H1 (cell line): ENCODE measurements around the gene PLSCR1. TPM values are rescaled to one million over a fixed set of nuclear protein-coding genes. Genes with fewer than 3 reads are reported as not detected.

ENCODE experiments used
- CTCF ChIA-PET: fragments of 300-600 bp; sonication (Branson Sonifier 250); formaldehyde crosslinking; loops from one replicate; lab custom pipeline; 2021; ENCODE audit not compliant: partially characterized antibody; lab: Charles Lee
- POLR2A ChIA-PET: fragments of 300-600 bp; sonication (Branson Sonifier 250); formaldehyde crosslinking; loops from one replicate; lab custom pipeline; 2021; ENCODE audit warnings: inconsistent platforms; ENCODE audit not compliant: partially characterized antibody; lab: Charles Lee
- DNase-seq, 2 experiments: peaks; one replicate each; pipeline versions ENCODE4 v3.0.0 to v3.0.0-alpha.2; 2010 to 2022; ENCODE audit warnings: low spot score in 2 of 2, low read depth in 1 of 2, mixed read lengths in 1 of 2
- FAIRE-seq: peaks from 2 replicates; lab custom pipeline; 2011; peaks lifted over from hg19 to GRCh38; lab: Jason Lieb, UNC
- H2AFZ ChIP-seq: 2 replicates; pipeline ENCODE4 v1.8.1; 2012; ENCODE audit warnings: low read length, inconsistent platforms
- H2AK5ac ChIP-seq: 2 replicates; pipeline ENCODE4 v1.6.1; 2013; ENCODE audit warnings: low read depth, low read length
- H2BK120ac ChIP-seq: replicated peaks from 2 replicates; pipeline ENCODE3; 2013; ENCODE audit warnings: low read depth, low read length, inconsistent platforms
- H2BK12ac ChIP-seq: 2 replicates; pipeline ENCODE4 v1.6.1; 2013; ENCODE audit warnings: low read depth, low read length
- H2BK15ac ChIP-seq: 2 replicates; pipeline ENCODE4 v1.6.1; 2013; ENCODE audit warnings: low read length
- H2BK20ac ChIP-seq: 2 replicates; pipeline ENCODE4 v1.6.1; 2013; ENCODE audit warnings: low read length
- H2BK5ac ChIP-seq: 2 replicates; pipeline ENCODE4 v1.6.1; 2013; ENCODE audit warnings: low read depth, low read length
- H3K14ac ChIP-seq: 2 replicates; pipeline ENCODE4 v1.6.1; 2013; ENCODE audit warnings: inconsistent platforms; ENCODE audit not compliant: insufficient read length
- H3K18ac ChIP-seq: 2 replicates; pipeline ENCODE4 v1.6.1; 2013; ENCODE audit warnings: low read length; ENCODE audit errors: extremely low read depth
- H3K23ac ChIP-seq: 2 replicates; pipeline ENCODE4 v1.6.1; 2013; ENCODE audit warnings: inconsistent platforms; ENCODE audit not compliant: insufficient read length
- H3K23me2 ChIP-seq: 2 replicates; pipeline ENCODE4 v1.6.1; 2013; ENCODE audit warnings: low read depth, low read length
- H3K27ac ChIP-seq: 2 replicates; pipeline ENCODE4 v1.6.1; 2011; ENCODE audit warnings: low read depth, low read length, inconsistent platforms
- H3K27me3 ChIP-seq, 4 experiments: replicated peaks in 1 of 4; 1 replicate in 1 of 4; 2 replicates in 3 of 4; pipeline versions ENCODE4 v1.6.1 to v1.8.1; 2011 to 2013; ENCODE audit warnings: low read length in 3 of 4, mild to moderate bottlenecking in 3 of 4, inconsistent platforms in 2 of 4, mixed read lengths in 2 of 4, moderate library complexity in 1 of 4; ENCODE audit not compliant: control insufficient read depth in 3 of 4, insufficient read depth in 3 of 4; ENCODE audit errors: extremely low read depth in 1 of 4
- H3K36me3 ChIP-seq, 4 experiments: 2 replicates each; pipeline versions ENCODE4 v1.6.1 to v1.8.1; 2011 to 2013; ENCODE audit warnings: mild to moderate bottlenecking in 4 of 4, low read length in 3 of 4, moderate library complexity in 2 of 4, control low read depth in 1 of 4, inconsistent platforms in 1 of 4; ENCODE audit not compliant: insufficient read depth in 4 of 4, control insufficient read depth in 2 of 4
- H3K4ac ChIP-seq: replicated peaks from 2 replicates; pipeline ENCODE3; 2013; ENCODE audit warnings: low read length, low read depth, mixed read lengths, inconsistent platforms; ENCODE audit not compliant: insufficient read length
- H3K4me1 ChIP-seq, 4 experiments: replicated peaks in 1 of 4; 1 replicate in 1 of 4; 2 replicates in 3 of 4; pipeline versions ENCODE4 v1.6.1 to v1.8.1; 2011 to 2013; ENCODE audit warnings: low read length in 3 of 4, inconsistent platforms in 2 of 4, mixed read lengths in 1 of 4; ENCODE audit not compliant: insufficient read depth in 4 of 4, control insufficient read depth in 3 of 4
- H3K4me2 ChIP-seq, 2 experiments: 2 replicates each; pipeline versions ENCODE4 v1.6.1 to v1.8.1; 2011 to 2013; ENCODE audit warnings: low read depth in 2 of 2, low read length in 2 of 2, control low read depth in 1 of 2, inconsistent platforms in 1 of 2, mild to moderate bottlenecking in 1 of 2; ENCODE audit not compliant: insufficient read depth in 1 of 2
- H3K4me3 ChIP-seq, 4 experiments: fragments of 200-600, 300-600 bp in 1 of 4; sonication (generic), shearing (Covaris generic), sonication (Bioruptor Twin) in 1 of 4; 2 replicates each; pipeline versions ENCODE4 v1.5.1 to v1.8.1; 2011 to 2016; ENCODE audit warnings: low read length in 4 of 4, low read depth in 3 of 4, control low read depth in 2 of 4, inconsistent platforms in 2 of 4, mild to moderate bottlenecking in 2 of 4, mixed read lengths in 1 of 4, moderate library complexity in 1 of 4; ENCODE audit not compliant: insufficient read depth in 2 of 4; ENCODE audit errors: extremely low read depth in 1 of 4
- H3K56ac ChIP-seq: replicated peaks from 2 replicates; pipeline ENCODE3; 2013; ENCODE audit warnings: low read depth, mild to moderate bottlenecking, mixed read lengths, low read length, inconsistent platforms; ENCODE audit not compliant: insufficient read length
- H3K79me1 ChIP-seq: 2 replicates; pipeline ENCODE4 v1.6.1; 2013; ENCODE audit warnings: low read depth, low read length, control low read depth
- H3K79me2 ChIP-seq, 2 experiments: 2 replicates each; pipeline versions ENCODE4 v1.6.1 to v1.8.1; 2012 to 2013; ENCODE audit warnings: low read length in 2 of 2, mild to moderate bottlenecking in 2 of 2, inconsistent platforms in 1 of 2; ENCODE audit not compliant: insufficient read depth in 2 of 2, control insufficient read depth in 1 of 2
- H3K9ac ChIP-seq, 4 experiments: replicated peaks in 1 of 4; 1 replicate in 1 of 4; 2 replicates in 3 of 4; pipeline versions ENCODE4 v1.6.1 to v1.8.1; 2011 to 2013; ENCODE audit warnings: low read depth in 3 of 4, low read length in 3 of 4, control low read depth in 2 of 4, mild to moderate bottlenecking in 2 of 4, moderate library complexity in 2 of 4, inconsistent platforms in 1 of 4; ENCODE audit errors: extremely low read depth in 1 of 4
- H3K9me3 ChIP-seq, 2 experiments: 2 replicates each; pipeline versions ENCODE4 v1.6.1 to v1.8.1; 2012 to 2013; ENCODE audit warnings: mild to moderate bottlenecking in 2 of 2, moderate library complexity in 2 of 2, control low read depth in 1 of 2, inconsistent platforms in 1 of 2, low read depth in 1 of 2, low read length in 1 of 2, mixed read lengths in 1 of 2; ENCODE audit not compliant: insufficient read depth in 2 of 2
- H4K20me1 ChIP-seq, 2 experiments: replicated peaks in 1 of 2; 2 replicates each; pipeline versions ENCODE3 to v1.8.1; 2011 to 2013; ENCODE audit warnings: inconsistent platforms in 2 of 2, low read length in 2 of 2, mild to moderate bottlenecking in 1 of 2; ENCODE audit not compliant: insufficient read depth in 2 of 2, control insufficient read depth in 1 of 2
- H4K5ac ChIP-seq: 2 replicates; pipeline ENCODE4 v1.6.1; 2013; ENCODE audit warnings: low read length, low read depth, mixed read lengths, inconsistent platforms; ENCODE audit not compliant: insufficient read length
- H4K8ac ChIP-seq: 2 replicates; pipeline ENCODE4 v1.8.0; 2013; ENCODE audit warnings: mild to moderate bottlenecking, moderate library complexity, low read length, inconsistent platforms; ENCODE audit not compliant: insufficient read depth; ENCODE audit errors: extremely low read depth
- H4K91ac ChIP-seq: replicated peaks from 2 replicates; pipeline ENCODE3; 2013; ENCODE audit warnings: low read length, mixed read lengths, inconsistent platforms; ENCODE audit not compliant: insufficient read length
- ASH2L ChIP-seq: fragments of 200-600, 300-600 bp; sonication (generic); IDR thresholded peaks from one replicate; pipeline ENCODE4 v1.7.1; 2017; ENCODE audit warnings: low read length
- CBX5 ChIP-seq: fragments of 300-800, 300-1000 bp; sonication (generic); IDR thresholded peaks from 2 replicates; pipeline ENCODE4 v1.7.1; 2016; ENCODE audit warnings: antibody characterized with exemption, low read length, low read depth
- CHD1 ChIP-seq: IDR thresholded peaks from 2 replicates; pipeline ENCODE4 v1.6.1; 2012; ENCODE audit warnings: low read depth, low read length, improper control_type of control experiment
- CTBP2 ChIP-seq: IDR thresholded peaks from 2 replicates; pipeline ENCODE4 v1.7.0; 2011; ENCODE audit warnings: borderline replicate concordance, mild to moderate bottlenecking, moderate library complexity, mixed read lengths, low read length; ENCODE audit not compliant: insufficient read depth, insufficient read length
- CTCF ChIP-seq, 3 experiments: IDR thresholded peaks; 1 replicate in 2 of 3; 2 replicates in 1 of 3; pipeline versions ENCODE4 v1.5.1 to v1.6.1; 2011; ENCODE audit warnings: low read length in 3 of 3, mild to moderate bottlenecking in 3 of 3, inconsistent platforms in 2 of 3, low read depth in 1 of 3, moderate library complexity in 1 of 3; ENCODE audit not compliant: insufficient read depth in 1 of 3; ENCODE audit errors: control extremely low read depth in 1 of 3
- PHF8 ChIP-seq: fragments of 200-600 bp; sonication (generic); conservative IDR thresholded peaks from 2 replicates; pipeline ENCODE4 v1.7.1; 2012; ENCODE audit warnings: low read depth, mild to moderate bottlenecking, inconsistent platforms, low read length, moderate library complexity
- TAF1 ChIP-seq: IDR thresholded peaks from 2 replicates; pipeline ENCODE4 v1.6.1; 2011; ENCODE audit warnings: mild to moderate bottlenecking, low read depth, low read length
- WGBS, 2 experiments: shearing (Covaris generic) in 1 of 2; methylation state at CpG; one replicate each; pipeline versions ENCODE4 v1.1.6 to v1.1.7; 2013 to 2015; ENCODE audit warnings: low lambda C conversion rate in 2 of 2, mixed read lengths in 2 of 2, inconsistent platforms in 1 of 2, low coverage in 1 of 2, missing lambda C conversion rate in 1 of 2; ENCODE audit not compliant: insufficient replicate concordance in 2 of 2, insufficient coverage in 1 of 2, insufficient read length in 1 of 2; ENCODE audit errors: extremely low coverage in 1 of 2, missing lambda C conversion rate in 1 of 2; 5-methylcytosine and 5-hydroxymethylcytosine counted together
- polyA plus RNA-seq, 7 experiments: library from polyadenylated mRNA; depleted of rRNA in 3 of 7; stranded (reverse) in 5 of 7; unstranded in 2 of 7; fragments of >200 nt in 5 of 7; fragments of 200-250 nt in 2 of 7; gene quantifications; 1 replicate in 5 of 7; 2 replicates in 1 of 7; 4 replicates in 1 of 7; pipeline versions ENCODE4 v1.2.1 to v1.2.3, GENCODE V29; 2011 to 2013; ENCODE audit warnings: missing spikeins in 2 of 7, mixed read lengths in 2 of 7
- total RNA-seq: library from RNA; stranded (reverse); fragmentation: NEBNext Ultra II Directional; extraction: Animal tissue kit (Norgen Biotek cat#: 25700); gene quantifications from 2 replicates; pipeline ENCODE4 v1.2.1, GENCODE V29; 2021

Gene PLSCR1
- total and polyA plus RNA-seq, 2 of the 8 experiments (the other 6 are each of a cell fraction or from before 2014, with no cell fraction given) = 32.2 to 48.5 TPM

- peaks cover 0 to 16% (median 2%) of the 10 kb centered on the region in 4 experiments; a peak in 3 of 8 replicates for H3K36me3 ChIP-seq
- H3K27ac ChIP-seq = no peak overlapping the region
- FAIRE-seq (no peak), DNase-seq (no peak)
- H3K18ac ChIP-seq = no peak overlapping the region
- H2AK5ac ChIP-seq = no peak overlapping the region
- H4K8ac ChIP-seq = no peak overlapping the region
- ChIA-PET POLR2A (no interaction called here), CTCF (interaction anchor here (1.0 to 1.5 kb wide), 3 partner anchors 12 to 337 kb away, joined by 3 to 4 read pairs (median 3); partner anchors contain the start of gene PLSCR1)
- H3K4ac ChIP-seq = no peak overlapping the region
- H3K14ac ChIP-seq = no peak overlapping the region
- H3K23ac ChIP-seq = no peak overlapping the region
- no peak overlapping the region for H2BK12ac ChIP-seq
- no peaks in the 10 kb centered on the region for H4K20me1 ChIP-seq
- no peak overlapping the region for H2BK15ac ChIP-seq
- WGBS, 2 experiments = 85% methylated on average over 2 of the region's 2 CpGs; no CpG with 5 or more reads in 1 of the 2 experiments
- H3K4me3 ChIP-seq = no peak overlapping the region
- H3K4me2 ChIP-seq = no peak overlapping the region
- H3K79me1 ChIP-seq = no peaks in the 10 kb centered on the region
- no peak overlapping the region for H3K9ac ChIP-seq
- H3K4me1 ChIP-seq = peaks cover 0 to 11% (median 8%) of the 10 kb centered on the region in 4 experiments; a peak in 3 of 7 replicates
- H3K23me2 ChIP-seq = no peaks in the 10 kb centered on the region; the same call in 1 of the 2 replicates
- no peak overlapping the region for H4K5ac ChIP-seq
- no peak overlapping the region for H4K91ac ChIP-seq
- no peak overlapping the region for H2BK20ac ChIP-seq
- no peak overlapping the region for H3K56ac ChIP-seq
- H2BK120ac ChIP-seq = no peak overlapping the region
- H3K27me3 ChIP-seq = no peaks in the 10 kb centered on the region
- H2BK5ac ChIP-seq = no peak overlapping the region
- no peaks in the 10 kb centered on the region for H3K9me3 ChIP-seq
- no peak overlapping the region for H2AFZ ChIP-seq
- H3K79me2 ChIP-seq = no peaks in the 10 kb centered on the region
- TF ChIP-seq CTCF (IDR thresholded peaks at IDR 0.05; ENCODE audit: control extremely low read depth in 1 of 3, insufficient read depth in 1 of 3, low read depth in 1 of 3, low read length in 3 of 3) (no peak), ASH2L (no peak), PHF8 (no peak), CTBP2 (no peak), CHD1 (no peak), TAF1 (no peak), CBX5 (no peak)
Observed at GRCh38 chr3:146524961-146525360, 19.4 kb downstream of the PLSCR1 start.
